Measurements from ENCODE around the gene CYS1.

DNA sequence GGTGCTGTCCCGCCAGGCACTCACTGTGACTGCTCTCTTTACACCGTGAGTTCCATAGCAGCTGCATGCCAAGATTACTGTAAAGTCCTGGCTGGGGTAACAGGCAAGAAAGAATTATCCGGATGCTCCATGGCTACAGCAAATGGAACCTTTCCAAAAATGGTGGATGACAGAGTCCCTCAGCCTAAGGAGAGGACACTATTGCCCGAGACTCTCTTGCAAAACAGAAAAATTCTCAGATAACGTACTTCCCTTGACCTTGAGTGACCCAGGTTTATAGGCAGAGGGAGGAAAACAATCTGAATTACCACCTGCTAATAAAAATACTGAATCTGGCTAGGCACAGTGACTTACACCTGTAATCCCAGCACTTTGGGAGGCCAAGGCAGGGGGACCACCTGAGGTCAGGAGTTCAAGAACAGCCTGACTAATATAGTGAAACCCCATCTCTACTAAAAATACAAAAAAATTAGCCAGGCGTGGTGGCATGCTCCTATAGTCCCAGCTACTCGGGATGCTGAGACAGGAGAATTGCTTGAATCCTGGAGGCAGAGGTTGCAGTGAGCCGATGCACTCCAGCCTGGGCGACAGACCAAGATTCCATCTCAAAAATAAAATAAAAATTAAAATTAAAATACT is 4.5 kb downstream of the CYS1 start:
- TF ChIP-seq, protein P1, sequence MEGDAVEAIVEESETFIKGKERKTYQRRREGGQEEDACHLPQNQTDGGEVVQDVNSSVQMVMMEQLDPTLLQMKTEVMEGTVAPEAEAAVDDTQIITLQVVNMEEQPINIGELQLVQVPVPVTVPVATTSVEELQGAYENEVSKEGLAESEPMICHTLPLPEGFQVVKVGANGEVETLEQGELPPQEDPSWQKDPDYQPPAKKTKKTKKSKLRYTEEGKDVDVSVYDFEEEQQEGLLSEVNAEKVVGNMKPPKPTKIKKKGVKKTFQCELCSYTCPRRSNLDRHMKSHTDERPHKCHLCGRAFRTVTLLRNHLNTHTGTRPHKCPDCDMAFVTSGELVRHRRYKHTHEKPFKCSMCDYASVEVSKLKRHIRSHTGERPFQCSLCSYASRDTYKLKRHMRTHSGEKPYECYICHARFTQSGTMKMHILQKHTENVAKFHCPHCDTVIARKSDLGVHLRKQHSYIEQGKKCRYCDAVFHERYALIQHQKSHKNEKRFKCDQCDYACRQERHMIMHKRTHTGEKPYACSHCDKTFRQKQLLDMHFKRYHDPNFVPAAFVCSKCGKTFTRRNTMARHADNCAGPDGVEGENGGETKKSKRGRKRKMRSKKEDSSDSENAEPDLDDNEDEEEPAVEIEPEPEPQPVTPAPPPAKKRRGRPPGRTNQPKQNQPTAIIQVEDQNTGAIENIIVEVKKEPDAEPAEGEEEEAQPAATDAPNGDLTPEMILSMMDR (IDR thresholded peaks at IDR 0.05): no peak
- TF ChIP-seq POLR2A (IDR thresholded peaks at IDR 0.05): no peak
- no peak for TF ChIP-seq POLR2AphosphoS5 (IDR thresholded peaks at IDR 0.05)
- TF ChIP-seq EP300 (IDR thresholded peaks at IDR 0.05): no peak

All from suprapubic skin (tissue), 4 donors.